GM23248 (cell line): ENCODE data around the gene PLAC8L1.

Experiments
- EZH2 ChIP-seq: fragments of 200-600 bp; sonication (generic); IDR thresholded peaks from 2 replicates; pipeline ENCODE4 v1.6.1; 2018; ENCODE audit warnings: antibody characterized with exemption, mild to moderate bottlenecking; ENCODE audit not compliant: insufficient read depth, poor library complexity, severe bottlenecking
- EZH2phosphoT487 ChIP-seq: fragments of 200-600 bp; sonication (generic); IDR thresholded peaks from 2 replicates; pipeline ENCODE4 v1.6.1; 2018; ENCODE audit warnings: antibody characterized with exemption, moderate library complexity, mild to moderate bottlenecking, low read depth; ENCODE audit not compliant: insufficient read depth

DNA sequence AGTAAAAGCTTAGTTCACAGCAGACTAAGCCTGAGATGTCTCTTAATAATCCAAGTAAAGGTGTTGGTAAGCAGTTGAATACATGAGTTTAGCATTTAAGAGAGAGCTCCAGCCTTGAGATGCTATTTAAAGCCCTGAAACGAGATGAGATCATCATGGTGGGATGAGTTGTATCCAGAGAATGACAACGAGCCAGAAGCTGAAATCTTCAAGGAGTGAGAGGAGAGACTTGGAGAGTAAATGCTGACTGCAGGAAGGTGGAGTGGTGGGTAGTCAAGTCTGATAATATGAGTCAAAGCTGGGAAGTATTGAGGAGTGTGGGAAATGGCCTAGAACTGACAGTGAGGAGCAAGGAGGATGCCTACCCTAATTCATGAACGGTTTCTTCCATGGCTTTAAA lies 53.7 kb downstream of the PLAC8L1 start:
- TF ChIP-seq EZH2 = no peak
- no peak for TF ChIP-seq EZH2phosphoT487
